Kidney tubule cell (primary cell): Measurements from ENCODE around the gene NPPB.

Source experiments
- DNase-seq: peaks from one replicate; pipeline ENCODE4 v3.0.0-alpha.2; 2018; ENCODE audit warnings: low spot score

Gene NPPB

GRCh38 chr1:11831945-11832725 is 26.6 kb downstream of the NPPB start:
- no peak for DNase-seq

- DNase-seq, result no peak
These were observed 30.2 kb downstream of the NPPB start for GRCh38 chr1:11828511-11828910.

- DNase-seq, result no peak
These were observed 31.8 kb downstream of the NPPB start for GRCh38 chr1:11826946-11827345.

GRCh38 chr1:11825131-11825530 is 33.6 kb downstream of the NPPB start:
- no peak for DNase-seq

GRCh38 chr1:11823366-11824137 is 35.2 kb downstream of the NPPB start:
- DNase-seq, result no peak

GRCh38 chr1:11822091-11822490 is 36.7 kb downstream of the NPPB start:
- no peak for DNase-seq

- no peak for DNase-seq
These were observed 41.6 kb downstream of the NPPB start for GRCh38 chr1:11817192-11817591.

GRCh38 chr1:11813021-11813420 is 45.7 kb downstream of the NPPB start:
- no peak for DNase-seq
